ENCODE results near the gene GPR146.

DNA sequence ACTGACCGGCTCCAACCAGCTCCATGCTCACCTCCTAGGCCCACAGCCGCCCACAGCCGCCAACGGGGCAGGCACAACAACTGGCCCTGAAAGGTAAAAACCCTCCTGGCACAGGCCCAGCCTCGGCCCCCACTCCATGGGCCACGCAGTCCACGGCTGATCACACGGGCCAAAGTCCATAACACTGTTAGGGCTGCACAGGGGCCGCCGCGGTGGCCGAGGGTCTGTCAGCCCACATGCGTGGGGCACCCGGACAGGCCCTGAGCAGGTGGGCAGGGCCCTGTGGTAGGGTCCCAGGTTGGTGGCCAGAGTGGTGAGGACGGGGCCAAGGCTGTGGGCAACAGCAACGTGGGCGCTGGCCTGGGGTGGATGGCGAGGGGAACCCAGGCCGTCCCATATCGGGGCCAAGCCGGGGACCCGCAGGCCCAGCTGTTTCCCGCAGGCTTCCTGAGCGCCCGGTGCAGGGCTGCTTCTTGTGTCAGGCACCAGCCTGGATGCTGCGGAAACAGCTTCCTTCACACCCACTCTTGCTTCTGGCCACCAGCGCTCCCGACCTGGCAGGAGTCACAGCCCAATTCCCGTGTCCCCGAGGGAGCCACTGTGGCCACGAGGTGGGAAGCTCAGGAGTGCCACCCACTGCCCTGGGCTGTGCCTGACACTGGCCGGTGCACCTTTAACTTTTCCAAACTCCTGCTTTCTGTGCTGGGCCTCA lies 32.2 kb upstream of the GPR146 start:
- TF ChIP-seq POLR2A (IDR thresholded peaks at IDR 0.05) (no peak), EP300 (IDR thresholded peaks at IDR 0.05) (no peak)
- TF ChIP-seq, protein P1, sequence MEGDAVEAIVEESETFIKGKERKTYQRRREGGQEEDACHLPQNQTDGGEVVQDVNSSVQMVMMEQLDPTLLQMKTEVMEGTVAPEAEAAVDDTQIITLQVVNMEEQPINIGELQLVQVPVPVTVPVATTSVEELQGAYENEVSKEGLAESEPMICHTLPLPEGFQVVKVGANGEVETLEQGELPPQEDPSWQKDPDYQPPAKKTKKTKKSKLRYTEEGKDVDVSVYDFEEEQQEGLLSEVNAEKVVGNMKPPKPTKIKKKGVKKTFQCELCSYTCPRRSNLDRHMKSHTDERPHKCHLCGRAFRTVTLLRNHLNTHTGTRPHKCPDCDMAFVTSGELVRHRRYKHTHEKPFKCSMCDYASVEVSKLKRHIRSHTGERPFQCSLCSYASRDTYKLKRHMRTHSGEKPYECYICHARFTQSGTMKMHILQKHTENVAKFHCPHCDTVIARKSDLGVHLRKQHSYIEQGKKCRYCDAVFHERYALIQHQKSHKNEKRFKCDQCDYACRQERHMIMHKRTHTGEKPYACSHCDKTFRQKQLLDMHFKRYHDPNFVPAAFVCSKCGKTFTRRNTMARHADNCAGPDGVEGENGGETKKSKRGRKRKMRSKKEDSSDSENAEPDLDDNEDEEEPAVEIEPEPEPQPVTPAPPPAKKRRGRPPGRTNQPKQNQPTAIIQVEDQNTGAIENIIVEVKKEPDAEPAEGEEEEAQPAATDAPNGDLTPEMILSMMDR (IDR thresholded peaks at IDR 0.05): no peak
